ENCODE results near the gene MUSK. TPM values are rescaled to one million over a fixed set of nuclear protein-coding genes. Genes with fewer than 3 reads are reported as not detected.

The MUSK gene
- total RNA-seq, 1 donor from 2014 or later = 0.24 TPM

- DNase-seq (ENCODE audit: low spot score) = peak; percentile 45
Observed at GRCh38 chr9:110731437-110732028, 62.9 kb downstream of the MUSK start.

GRCh38 chr9:110738982-110739381 lies 70.4 kb downstream of the MUSK start:
- H3K79me2 ChIP-seq (ENCODE audit: low read depth) = no peaks in the 10 kb centered on the region
- H4K20me1 ChIP-seq (ENCODE audit: low read depth) = no peaks in the 10 kb centered on the region
- H3K4me3 ChIP-seq = no peak overlapping the region
- TF ChIP-seq, protein P1, sequence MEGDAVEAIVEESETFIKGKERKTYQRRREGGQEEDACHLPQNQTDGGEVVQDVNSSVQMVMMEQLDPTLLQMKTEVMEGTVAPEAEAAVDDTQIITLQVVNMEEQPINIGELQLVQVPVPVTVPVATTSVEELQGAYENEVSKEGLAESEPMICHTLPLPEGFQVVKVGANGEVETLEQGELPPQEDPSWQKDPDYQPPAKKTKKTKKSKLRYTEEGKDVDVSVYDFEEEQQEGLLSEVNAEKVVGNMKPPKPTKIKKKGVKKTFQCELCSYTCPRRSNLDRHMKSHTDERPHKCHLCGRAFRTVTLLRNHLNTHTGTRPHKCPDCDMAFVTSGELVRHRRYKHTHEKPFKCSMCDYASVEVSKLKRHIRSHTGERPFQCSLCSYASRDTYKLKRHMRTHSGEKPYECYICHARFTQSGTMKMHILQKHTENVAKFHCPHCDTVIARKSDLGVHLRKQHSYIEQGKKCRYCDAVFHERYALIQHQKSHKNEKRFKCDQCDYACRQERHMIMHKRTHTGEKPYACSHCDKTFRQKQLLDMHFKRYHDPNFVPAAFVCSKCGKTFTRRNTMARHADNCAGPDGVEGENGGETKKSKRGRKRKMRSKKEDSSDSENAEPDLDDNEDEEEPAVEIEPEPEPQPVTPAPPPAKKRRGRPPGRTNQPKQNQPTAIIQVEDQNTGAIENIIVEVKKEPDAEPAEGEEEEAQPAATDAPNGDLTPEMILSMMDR (IDR thresholded peaks at IDR 0.05) = no peak
- no peak for TF ChIP-seq EZH2phosphoT487 (IDR thresholded peaks at IDR 0.05)
- TF ChIP-seq EZH2 (IDR thresholded peaks at IDR 0.05) = no peak
- H3K9me3 ChIP-seq (ENCODE audit: low read depth) = no peaks in the 10 kb centered on the region
- Mint-ChIP-seq H3K4me3 (no peak overlapping the region), H3K9me3 (peaks cover 4% of the 10 kb centered on the region), H3K4me1 (peaks cover 12% of the 10 kb centered on the region), H3K27me3 (ENCODE audit: insufficient read depth, low read depth) (no peaks in the 10 kb centered on the region), H3K27ac (no peak overlapping the region), H3K36me3 (peaks cover 2% of the 10 kb centered on the region)
- H3F3A ChIP-seq (ENCODE audit: low read depth) = no peaks in the 10 kb centered on the region
- no peak overlapping the region for H3K27ac ChIP-seq
- peaks cover 12% of the 10 kb centered on the region for H3K4me1 ChIP-seq
- H3K9ac ChIP-seq = no peak overlapping the region
- H3K36me3 ChIP-seq = no peaks in the 10 kb centered on the region
- no peak overlapping the region for H3K4me2 ChIP-seq
- H2AFZ ChIP-seq (replicated peaks) = no peak overlapping the region
- DNase-seq (ENCODE audit: low spot score) = no peak
- H3K27me3 ChIP-seq = no peaks in the 10 kb centered on the region

More at GRCh38 chr9:110731437-110732028, 62.9 kb downstream of the MUSK start:
- no peak overlapping the region for H3K27ac Mint-ChIP-seq
- Histone ChIP-seq H3K36me3 (no peaks in the 10 kb centered on the region), H3K9ac (no peak overlapping the region), H3F3A (ENCODE audit: low read depth) (peaks cover 14% of the 10 kb centered on the region), H3K4me1 (peaks cover 50% of the 10 kb centered on the region), H3K4me3 (no peak overlapping the region), H3K9me3 (ENCODE audit: low read depth) (no peaks in the 10 kb centered on the region), H2AFZ (replicated peaks) (no peak overlapping the region), H3K27ac (no peak overlapping the region), H4K20me1 (ENCODE audit: low read depth) (no peaks in the 10 kb centered on the region), H3K27me3 (no peaks in the 10 kb centered on the region), H3K79me2 (ENCODE audit: low read depth) (no peaks in the 10 kb centered on the region), H3K4me2 (peak overlapping the region; percentile 8)
- peaks cover 37% of the 10 kb centered on the region for H3K4me1 Mint-ChIP-seq
- H3K9me3 Mint-ChIP-seq = no peaks in the 10 kb centered on the region
- H3K36me3 Mint-ChIP-seq = peaks cover 2% of the 10 kb centered on the region
- no peak overlapping the region for H3K4me3 Mint-ChIP-seq
- TF ChIP-seq EZH2 (IDR thresholded peaks at IDR 0.05) = no peak
- TF ChIP-seq, protein P1 (IDR thresholded peaks at IDR 0.05) = peak; percentile 27
- H3K27me3 Mint-ChIP-seq (ENCODE audit: insufficient read depth, low read depth) = no peaks in the 10 kb centered on the region

- H3K4me3 ChIP-seq = no peak overlapping the region
- Mint-ChIP-seq H3K27me3 (ENCODE audit: insufficient read depth, low read depth) (no peaks in the 10 kb centered on the region), H3K9me3 (peaks cover 4% of the 10 kb centered on the region), H3K36me3 (no peaks in the 10 kb centered on the region), H3K4me3 (no peak overlapping the region), H3K27ac (peak overlapping the region; percentile 97), H3K4me1 (peaks cover 28% of the 10 kb centered on the region)
- H3K4me1 ChIP-seq = peaks cover 12% of the 10 kb centered on the region
- TF ChIP-seq EZH2phosphoT487 (IDR thresholded peaks at IDR 0.05) = no peak
- no peak for TF ChIP-seq EZH2 (IDR thresholded peaks at IDR 0.05)
- TF ChIP-seq, protein P1 (IDR thresholded peaks at IDR 0.05) = no peak
- DNase-seq (ENCODE audit: low spot score) = peak; percentile 84
- no peak overlapping the region for H2AFZ ChIP-seq (replicated peaks)
- H3K9ac ChIP-seq = no peak overlapping the region
- no peaks in the 10 kb centered on the region for H3K36me3 ChIP-seq
- H3K27ac ChIP-seq = no peak overlapping the region
- H3K9me3 ChIP-seq (ENCODE audit: low read depth) = no peaks in the 10 kb centered on the region
- no peaks in the 10 kb centered on the region for H4K20me1 ChIP-seq (ENCODE audit: low read depth)
- peak overlapping the region; percentile 28 for H3K4me2 ChIP-seq
- H3K79me2 ChIP-seq (ENCODE audit: low read depth) = no peaks in the 10 kb centered on the region
- H3F3A ChIP-seq (ENCODE audit: low read depth) = no peaks in the 10 kb centered on the region
- no peaks in the 10 kb centered on the region for H3K27me3 ChIP-seq
Observed at GRCh38 chr9:110742741-110743371, 74.3 kb downstream of the MUSK start.

Measured in neural progenitor cell (in vitro differentiated cells).